Measurements from ENCODE around the gene PRICKLE2.

DNA sequence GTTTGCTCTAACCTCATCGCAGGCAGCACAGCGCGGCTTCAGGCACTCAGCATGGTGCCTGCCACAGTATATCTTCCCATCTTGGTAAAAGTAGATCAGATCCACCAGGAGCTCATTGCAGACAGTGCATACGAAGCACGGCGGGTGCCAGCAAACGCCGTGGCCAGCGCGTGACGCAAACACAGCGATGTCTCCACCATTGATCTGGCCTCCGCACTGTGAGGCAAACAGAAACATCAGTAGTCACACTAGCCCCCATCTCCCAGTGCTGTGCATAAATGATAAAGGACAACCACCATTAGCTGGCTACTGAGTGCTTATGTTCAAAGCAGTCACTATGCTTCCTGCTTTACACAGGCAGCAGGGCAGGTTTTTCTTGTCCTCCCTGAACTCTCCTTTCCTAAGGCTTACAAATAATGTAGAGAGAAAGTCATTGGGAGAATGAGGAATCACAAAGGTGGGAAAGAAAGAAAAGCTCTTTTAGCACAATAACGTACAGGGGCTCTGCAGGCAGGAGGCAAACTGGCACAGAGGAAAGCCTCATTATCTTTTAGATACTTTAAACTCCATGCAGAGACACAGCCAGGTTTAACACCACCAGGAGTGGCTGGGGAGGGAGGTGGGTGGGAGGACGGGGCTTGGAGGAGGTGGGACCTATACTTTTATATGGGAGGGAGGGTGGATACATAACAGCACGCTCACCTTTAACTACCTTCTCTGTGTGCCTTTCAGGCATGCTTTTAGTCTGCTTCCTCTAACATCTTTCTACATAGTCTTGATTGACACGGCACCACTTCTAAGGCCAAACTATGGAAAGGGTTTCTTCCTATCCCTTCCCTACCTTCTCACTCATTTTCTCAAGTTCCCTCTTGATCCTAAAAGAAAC is 67.9 kb downstream of the PRICKLE2 start:
- TF ChIP-seq, protein P1, sequence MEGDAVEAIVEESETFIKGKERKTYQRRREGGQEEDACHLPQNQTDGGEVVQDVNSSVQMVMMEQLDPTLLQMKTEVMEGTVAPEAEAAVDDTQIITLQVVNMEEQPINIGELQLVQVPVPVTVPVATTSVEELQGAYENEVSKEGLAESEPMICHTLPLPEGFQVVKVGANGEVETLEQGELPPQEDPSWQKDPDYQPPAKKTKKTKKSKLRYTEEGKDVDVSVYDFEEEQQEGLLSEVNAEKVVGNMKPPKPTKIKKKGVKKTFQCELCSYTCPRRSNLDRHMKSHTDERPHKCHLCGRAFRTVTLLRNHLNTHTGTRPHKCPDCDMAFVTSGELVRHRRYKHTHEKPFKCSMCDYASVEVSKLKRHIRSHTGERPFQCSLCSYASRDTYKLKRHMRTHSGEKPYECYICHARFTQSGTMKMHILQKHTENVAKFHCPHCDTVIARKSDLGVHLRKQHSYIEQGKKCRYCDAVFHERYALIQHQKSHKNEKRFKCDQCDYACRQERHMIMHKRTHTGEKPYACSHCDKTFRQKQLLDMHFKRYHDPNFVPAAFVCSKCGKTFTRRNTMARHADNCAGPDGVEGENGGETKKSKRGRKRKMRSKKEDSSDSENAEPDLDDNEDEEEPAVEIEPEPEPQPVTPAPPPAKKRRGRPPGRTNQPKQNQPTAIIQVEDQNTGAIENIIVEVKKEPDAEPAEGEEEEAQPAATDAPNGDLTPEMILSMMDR (IDR thresholded peaks at IDR 0.05; ENCODE audit: extremely low read depth in 1 of 2, insufficient read depth in 1 of 2, low read depth in 1 of 2, low read length in 2 of 2): no peak
- no peak for TF ChIP-seq POLR2AphosphoS5 (IDR thresholded peaks at IDR 0.05; ENCODE audit: insufficient read depth, low read depth, low read length)
